Measurements from ENCODE around the gene ACOT12.

- TF ChIP-seq, protein P1, sequence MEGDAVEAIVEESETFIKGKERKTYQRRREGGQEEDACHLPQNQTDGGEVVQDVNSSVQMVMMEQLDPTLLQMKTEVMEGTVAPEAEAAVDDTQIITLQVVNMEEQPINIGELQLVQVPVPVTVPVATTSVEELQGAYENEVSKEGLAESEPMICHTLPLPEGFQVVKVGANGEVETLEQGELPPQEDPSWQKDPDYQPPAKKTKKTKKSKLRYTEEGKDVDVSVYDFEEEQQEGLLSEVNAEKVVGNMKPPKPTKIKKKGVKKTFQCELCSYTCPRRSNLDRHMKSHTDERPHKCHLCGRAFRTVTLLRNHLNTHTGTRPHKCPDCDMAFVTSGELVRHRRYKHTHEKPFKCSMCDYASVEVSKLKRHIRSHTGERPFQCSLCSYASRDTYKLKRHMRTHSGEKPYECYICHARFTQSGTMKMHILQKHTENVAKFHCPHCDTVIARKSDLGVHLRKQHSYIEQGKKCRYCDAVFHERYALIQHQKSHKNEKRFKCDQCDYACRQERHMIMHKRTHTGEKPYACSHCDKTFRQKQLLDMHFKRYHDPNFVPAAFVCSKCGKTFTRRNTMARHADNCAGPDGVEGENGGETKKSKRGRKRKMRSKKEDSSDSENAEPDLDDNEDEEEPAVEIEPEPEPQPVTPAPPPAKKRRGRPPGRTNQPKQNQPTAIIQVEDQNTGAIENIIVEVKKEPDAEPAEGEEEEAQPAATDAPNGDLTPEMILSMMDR (conservative IDR thresholded peaks at IDR 0.05; ENCODE audit: low read depth in 2 of 2) = no peak
- TF ChIP-seq POLR2AphosphoS5 (IDR thresholded peaks at IDR 0.05; ENCODE audit: low read depth) (no peak), ZNF331 (CRISPR knock-in tag; IDR thresholded peaks at IDR 0.05; ENCODE audit: low read depth) (no peak), STAT1 (IDR thresholded peaks at IDR 0.05; ENCODE audit: unreplicated experiment) (no peak), EZH2 (IDR thresholded peaks at IDR 0.05; ENCODE audit: low read depth, unreplicated experiment) (no peak), EZH2phosphoT487 (IDR thresholded peaks at IDR 0.05; ENCODE audit: unreplicated experiment) (no peak), JUNB (IDR thresholded peaks at IDR 0.05; ENCODE audit: unreplicated experiment) (no peak), CREB1 (CRISPR knock-in tag; IDR thresholded peaks at IDR 0.05; ENCODE audit: low read depth) (no peak), ETS1 (IDR thresholded peaks at IDR 0.05) (no peak)
- TF ChIP-seq, protein P2, sequence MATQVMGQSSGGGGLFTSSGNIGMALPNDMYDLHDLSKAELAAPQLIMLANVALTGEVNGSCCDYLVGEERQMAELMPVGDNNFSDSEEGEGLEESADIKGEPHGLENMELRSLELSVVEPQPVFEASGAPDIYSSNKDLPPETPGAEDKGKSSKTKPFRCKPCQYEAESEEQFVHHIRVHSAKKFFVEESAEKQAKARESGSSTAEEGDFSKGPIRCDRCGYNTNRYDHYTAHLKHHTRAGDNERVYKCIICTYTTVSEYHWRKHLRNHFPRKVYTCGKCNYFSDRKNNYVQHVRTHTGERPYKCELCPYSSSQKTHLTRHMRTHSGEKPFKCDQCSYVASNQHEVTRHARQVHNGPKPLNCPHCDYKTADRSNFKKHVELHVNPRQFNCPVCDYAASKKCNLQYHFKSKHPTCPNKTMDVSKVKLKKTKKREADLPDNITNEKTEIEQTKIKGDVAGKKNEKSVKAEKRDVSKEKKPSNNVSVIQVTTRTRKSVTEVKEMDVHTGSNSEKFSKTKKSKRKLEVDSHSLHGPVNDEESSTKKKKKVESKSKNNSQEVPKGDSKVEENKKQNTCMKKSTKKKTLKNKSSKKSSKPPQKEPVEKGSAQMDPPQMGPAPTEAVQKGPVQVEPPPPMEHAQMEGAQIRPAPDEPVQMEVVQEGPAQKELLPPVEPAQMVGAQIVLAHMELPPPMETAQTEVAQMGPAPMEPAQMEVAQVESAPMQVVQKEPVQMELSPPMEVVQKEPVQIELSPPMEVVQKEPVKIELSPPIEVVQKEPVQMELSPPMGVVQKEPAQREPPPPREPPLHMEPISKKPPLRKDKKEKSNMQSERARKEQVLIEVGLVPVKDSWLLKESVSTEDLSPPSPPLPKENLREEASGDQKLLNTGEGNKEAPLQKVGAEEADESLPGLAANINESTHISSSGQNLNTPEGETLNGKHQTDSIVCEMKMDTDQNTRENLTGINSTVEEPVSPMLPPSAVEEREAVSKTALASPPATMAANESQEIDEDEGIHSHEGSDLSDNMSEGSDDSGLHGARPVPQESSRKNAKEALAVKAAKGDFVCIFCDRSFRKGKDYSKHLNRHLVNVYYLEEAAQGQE (IDR thresholded peaks at IDR 0.05; ENCODE audit: unreplicated experiment) = no peak
- TF ChIP-seq, protein P3, sequence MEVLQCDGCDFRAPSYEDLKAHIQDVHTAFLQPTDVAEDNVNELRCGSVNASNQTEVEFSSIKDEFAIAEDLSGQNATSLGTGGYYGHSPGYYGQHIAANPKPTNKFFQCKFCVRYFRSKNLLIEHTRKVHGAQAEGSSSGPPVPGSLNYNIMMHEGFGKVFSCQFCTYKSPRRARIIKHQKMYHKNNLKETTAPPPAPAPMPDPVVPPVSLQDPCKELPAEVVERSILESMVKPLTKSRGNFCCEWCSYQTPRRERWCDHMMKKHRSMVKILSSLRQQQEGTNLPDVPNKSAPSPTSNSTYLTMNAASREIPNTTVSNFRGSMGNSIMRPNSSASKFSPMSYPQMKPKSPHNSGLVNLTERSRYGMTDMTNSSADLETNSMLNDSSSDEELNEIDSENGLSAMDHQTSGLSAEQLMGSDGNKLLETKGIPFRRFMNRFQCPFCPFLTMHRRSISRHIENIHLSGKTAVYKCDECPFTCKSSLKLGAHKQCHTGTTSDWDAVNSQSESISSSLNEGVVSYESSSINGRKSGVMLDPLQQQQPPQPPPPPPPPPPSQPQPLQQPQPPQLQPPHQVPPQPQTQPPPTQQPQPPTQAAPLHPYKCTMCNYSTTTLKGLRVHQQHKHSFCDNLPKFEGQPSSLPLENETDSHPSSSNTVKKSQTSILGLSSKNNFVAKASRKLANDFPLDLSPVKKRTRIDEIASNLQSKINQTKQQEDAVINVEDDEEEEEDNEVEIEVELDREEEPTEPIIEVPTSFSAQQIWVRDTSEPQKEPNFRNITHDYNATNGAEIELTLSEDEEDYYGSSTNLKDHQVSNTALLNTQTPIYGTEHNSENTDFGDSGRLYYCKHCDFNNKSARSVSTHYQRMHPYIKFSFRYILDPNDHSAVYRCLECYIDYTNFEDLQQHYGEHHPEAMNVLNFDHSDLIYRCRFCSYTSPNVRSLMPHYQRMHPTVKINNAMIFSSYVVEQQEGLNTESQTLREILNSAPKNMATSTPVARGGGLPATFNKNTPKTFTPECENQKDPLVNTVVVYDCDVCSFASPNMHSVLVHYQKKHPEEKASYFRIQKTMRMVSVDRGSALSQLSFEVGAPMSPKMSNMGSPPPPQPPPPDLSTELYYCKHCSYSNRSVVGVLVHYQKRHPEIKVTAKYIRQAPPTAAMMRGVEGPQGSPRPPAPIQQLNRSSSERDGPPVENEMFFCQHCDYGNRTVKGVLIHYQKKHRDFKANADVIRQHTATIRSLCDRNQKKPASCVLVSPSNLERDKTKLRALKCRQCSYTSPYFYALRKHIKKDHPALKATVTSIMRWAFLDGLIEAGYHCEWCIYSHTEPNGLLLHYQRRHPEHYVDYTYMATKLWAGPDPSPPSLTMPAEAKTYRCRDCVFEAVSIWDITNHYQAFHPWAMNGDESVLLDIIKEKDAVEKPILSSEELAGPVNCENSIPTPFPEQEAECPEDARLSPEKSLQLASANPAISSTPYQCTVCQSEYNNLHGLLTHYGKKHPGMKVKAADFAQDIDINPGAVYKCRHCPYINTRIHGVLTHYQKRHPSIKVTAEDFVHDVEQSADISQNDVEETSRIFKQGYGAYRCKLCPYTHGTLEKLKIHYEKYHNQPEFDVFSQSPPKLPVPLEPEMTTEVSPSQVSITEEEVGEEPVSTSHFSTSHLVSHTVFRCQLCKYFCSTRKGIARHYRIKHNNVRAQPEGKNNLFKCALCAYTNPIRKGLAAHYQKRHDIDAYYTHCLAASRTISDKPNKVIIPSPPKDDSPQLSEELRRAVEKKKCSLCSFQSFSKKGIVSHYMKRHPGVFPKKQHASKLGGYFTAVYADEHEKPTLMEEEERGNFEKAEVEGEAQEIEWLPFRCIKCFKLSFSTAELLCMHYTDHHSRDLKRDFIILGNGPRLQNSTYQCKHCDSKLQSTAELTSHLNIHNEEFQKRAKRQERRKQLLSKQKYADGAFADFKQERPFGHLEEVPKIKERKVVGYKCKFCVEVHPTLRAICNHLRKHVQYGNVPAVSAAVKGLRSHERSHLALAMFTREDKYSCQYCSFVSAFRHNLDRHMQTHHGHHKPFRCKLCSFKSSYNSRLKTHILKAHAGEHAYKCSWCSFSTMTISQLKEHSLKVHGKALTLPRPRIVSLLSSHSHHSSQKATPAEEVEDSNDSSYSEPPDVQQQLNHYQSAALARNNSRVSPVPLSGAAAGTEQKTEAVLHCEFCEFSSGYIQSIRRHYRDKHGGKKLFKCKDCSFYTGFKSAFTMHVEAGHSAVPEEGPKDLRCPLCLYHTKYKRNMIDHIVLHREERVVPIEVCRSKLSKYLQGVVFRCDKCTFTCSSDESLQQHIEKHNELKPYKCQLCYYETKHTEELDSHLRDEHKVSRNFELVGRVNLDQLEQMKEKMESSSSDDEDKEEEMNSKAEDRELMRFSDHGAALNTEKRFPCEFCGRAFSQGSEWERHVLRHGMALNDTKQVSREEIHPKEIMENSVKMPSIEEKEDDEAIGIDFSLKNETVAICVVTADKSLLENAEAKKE (CRISPR knock-in tag; IDR thresholded peaks at IDR 0.05) = no peak
Observed at GRCh38 chr5:81359881-81360280, 34.1 kb downstream of the ACOT12 start.

Measured in GM23338 (cell line).